GM23338 (cell line): Measurements from ENCODE around the gene NFIA. TPM values are rescaled to one million over a fixed set of nuclear protein-coding genes. Genes with fewer than 3 reads are reported as not detected.

Experiments used
- ATAC-seq: fragments of 200-7000 bp; cut with Tn5 transposase; 3 replicates; pipeline ENCODE4 v1.9.1; 2020
- DNase-seq: peaks from one replicate; pipeline ENCODE4 v3.0.0-alpha.2; 2015; ENCODE audit warnings: low spot score
- H2AFZ ChIP-seq: fragments of 200-600 bp; sonication (generic); 2 replicates; pipeline ENCODE4 v1.8.0; 2016; ENCODE audit warnings: antibody characterized with exemption, mild to moderate bottlenecking, moderate library complexity
- H3F3A ChIP-seq: fragments of 200-600 bp; sonication (generic); replicated peaks from 2 replicates; pipeline ENCODE4 v1.8.0; 2017; ENCODE audit warnings: antibody characterized with exemption, mixed run types, low read depth
- H3K27ac ChIP-seq: fragments of 200-600 bp; sonication (generic); 2 replicates; pipeline ENCODE4 v1.6.1; 2016; ENCODE audit warnings: low read depth
- H3K27me3 ChIP-seq: fragments of 200-600 bp; sonication (generic); 2 replicates; pipeline ENCODE4 v1.8.0; 2016; ENCODE audit warnings: mild to moderate bottlenecking, mixed run types, moderate library complexity; ENCODE audit not compliant: insufficient read depth
- H3K36me3 ChIP-seq: fragments of 200-600 bp; sonication (generic); 2 replicates; pipeline ENCODE4 v1.8.0; 2016; ENCODE audit warnings: mild to moderate bottlenecking; ENCODE audit not compliant: insufficient read depth
- H3K4me1 ChIP-seq: fragments of 200-600 bp; sonication (generic); 2 replicates; pipeline ENCODE4 v1.8.0; 2016; ENCODE audit warnings: mild to moderate bottlenecking, moderate library complexity; ENCODE audit not compliant: insufficient read depth
- H3K4me2 ChIP-seq: fragments of 200-600 bp; sonication (generic); 2 replicates; pipeline ENCODE4 v1.7.1; 2017; ENCODE audit warnings: mixed run types
- H3K4me3 ChIP-seq: fragments of 200-600 bp; sonication (generic); 2 replicates; pipeline ENCODE4 v1.6.1; 2016; ENCODE audit warnings: mixed run types
- H3K79me2 ChIP-seq: fragments of 200-600 bp; sonication (generic); replicated peaks from 2 replicates; pipeline ENCODE4 v1.8.0; 2017; ENCODE audit warnings: mild to moderate bottlenecking; ENCODE audit not compliant: insufficient read depth
- H3K9me2 ChIP-seq: fragments of 200-600 bp; sonication (generic); 2 replicates; pipeline ENCODE4 v1.8.0; 2017; ENCODE audit not compliant: insufficient read depth
- H4K20me1 ChIP-seq: fragments of 200-600 bp; sonication (generic); replicated peaks from 2 replicates; pipeline ENCODE4 v1.8.0; 2017; ENCODE audit warnings: mild to moderate bottlenecking; ENCODE audit not compliant: insufficient read depth
- H3K27ac Mint-ChIP-seq: 2 replicates; pipeline ENCODE4 v1.8.0; 2020; ENCODE audit warnings: inconsistent platforms, mild to moderate bottlenecking, moderate library complexity, mixed read lengths
- H3K27me3 Mint-ChIP-seq: 3 replicates; pipeline ENCODE4 v1.8.0; 2022; ENCODE audit warnings: low read depth, mild to moderate bottlenecking, moderate library complexity, mixed read lengths, inconsistent platforms; ENCODE audit not compliant: insufficient read depth, poor library complexity
- H3K36me3 Mint-ChIP-seq: 3 replicates; pipeline ENCODE4 v1.8.0; 2021; ENCODE audit warnings: low read depth, mild to moderate bottlenecking, inconsistent platforms, moderate library complexity, mixed read lengths
- H3K4me1 Mint-ChIP-seq: 3 replicates; pipeline ENCODE4 v1.8.0; 2020; ENCODE audit warnings: mild to moderate bottlenecking, inconsistent platforms, mixed read lengths
- H3K4me3 Mint-ChIP-seq: 3 replicates; pipeline ENCODE4 v1.8.0; 2021; ENCODE audit warnings: moderate library complexity, mild to moderate bottlenecking, inconsistent platforms, mixed read lengths
- H3K9me3 Mint-ChIP-seq: 3 replicates; pipeline ENCODE4 v1.8.0; 2020; ENCODE audit warnings: moderate library complexity, mild to moderate bottlenecking, inconsistent platforms, mixed read lengths
- CREB1 ChIP-seq: fragments of 250-450 bp; sonication (Bioruptor Pico); IDR thresholded peaks from 2 replicates; pipeline ENCODE4 v1.5.0; 2020; ENCODE audit warnings: low read depth, mild to moderate bottlenecking, moderate library complexity
- EZH2 ChIP-seq: fragments of 200-600 bp; sonication (generic); IDR thresholded peaks from one replicate; pipeline ENCODE4 v1.8.0; 2017; ENCODE audit warnings: antibody characterized with exemption, mild to moderate bottlenecking, low read depth; ENCODE audit not compliant: unreplicated experiment
- EZH2phosphoT487 ChIP-seq: fragments of 200-600 bp; sonication (generic); IDR thresholded peaks from one replicate; pipeline ENCODE4 v1.8.1; 2018; ENCODE audit warnings: antibody characterized with exemption; ENCODE audit not compliant: unreplicated experiment
- JUNB ChIP-seq: IDR thresholded peaks from one replicate; pipeline ENCODE4 v1.6.1; 2016; ENCODE audit warnings: antibody characterized with exemption; ENCODE audit not compliant: unreplicated experiment
- NANOG ChIP-seq: IDR thresholded peaks from 2 replicates; pipeline ENCODE4 v1.6.1; 2016; ENCODE audit warnings: antibody characterized with exemption, borderline replicate concordance
- POLR2AphosphoS5 ChIP-seq: IDR thresholded peaks from 2 replicates; pipeline ENCODE4 v1.6.1; 2016; ENCODE audit warnings: antibody characterized with exemption, low read depth
- STAT1 ChIP-seq: IDR thresholded peaks from one replicate; pipeline ENCODE4 v1.6.1; 2016; ENCODE audit warnings: antibody characterized with exemption; ENCODE audit not compliant: unreplicated experiment
- ZNF114 ChIP-seq: fragments of 250-450 bp; sonication (Bioruptor Pico); IDR thresholded peaks from 2 replicates; pipeline ENCODE4 v1.5.0; 2020; ENCODE audit warnings: mild to moderate bottlenecking, moderate library complexity
- ZNF331 ChIP-seq: fragments of 250-450 bp; sonication (Bioruptor Pico); IDR thresholded peaks from 2 replicates; pipeline ENCODE4 v1.5.0; 2020; ENCODE audit warnings: low read depth, mild to moderate bottlenecking, moderate library complexity
- polyA plus RNA-seq: library from polyadenylated mRNA; unstranded; fragments of >200 nt; fragmentation: Nextera tagmentation; extraction: Ambion mirVana; gene quantifications from 2 replicates; pipeline ENCODE4 v1.2.1, GENCODE V29; 2016
- total RNA-seq: library from RNA; depleted of rRNA; stranded (reverse); fragments of >200 nt; shearing (Covaris generic); gene quantifications from 2 replicates; pipeline ENCODE4 v1.2.3, GENCODE V29; 2014
- TF ChIP-seq, protein P1 (sequence below): IDR thresholded peaks from 2 replicates; pipeline ENCODE4 v1.6.1; 2016; ENCODE audit warnings: antibody characterized with exemption
- TF ChIP-seq, protein P2 (sequence below): IDR thresholded peaks from one replicate; pipeline ENCODE4 v1.6.1; 2018; ENCODE audit warnings: antibody characterized with exemption; ENCODE audit not compliant: unreplicated experiment
- TF ChIP-seq, protein P3 (sequence below): fragments of 250-450 bp; sonication (Bioruptor Pico); IDR thresholded peaks from 2 replicates; pipeline ENCODE4 v1.5.0; 2020; ENCODE audit warnings: mild to moderate bottlenecking, moderate library complexity
- TF ChIP-seq, protein P4 (sequence below), 2 experiments: fragments of 200-600 bp in 1 of 2; sonication (generic) in 1 of 2; conservative IDR thresholded peaks; 2 replicates each; pipeline versions ENCODE4 v1.5.1 to v1.6.1; 2016 to 2017; ENCODE audit warnings: antibody characterized with exemption in 2 of 2, low read depth in 2 of 2, mild to moderate bottlenecking in 2 of 2, moderate library complexity in 1 of 2

NFIA gene
- total and polyA plus RNA-seq, 2 experiments from 2014 or later: 0.97 to 2.3 TPM

DNA sequence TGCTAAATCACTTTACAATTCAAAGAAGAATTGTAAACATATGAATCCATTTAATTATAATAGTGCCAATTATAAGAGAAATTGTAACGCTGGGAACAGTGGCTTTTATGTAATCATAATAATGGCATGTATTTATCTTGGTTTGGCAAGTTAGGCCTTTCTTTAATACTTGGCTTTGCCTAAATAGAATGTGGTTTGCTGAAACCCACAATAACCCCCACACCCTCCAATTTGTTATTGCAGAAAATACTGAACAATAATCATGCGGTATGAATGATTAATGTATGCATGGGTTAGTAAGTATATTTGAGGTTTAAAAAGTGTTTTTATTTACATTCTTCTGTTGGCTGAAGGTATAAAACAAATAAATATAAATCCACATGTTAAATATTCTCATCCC, 138.2 kb downstream of the NFIA start:
- Histone ChIP-seq H3K36me3 (no peaks in the 10 kb centered on the region), H4K20me1 (no peaks in the 10 kb centered on the region), H3K9me2 (no peaks in the 10 kb centered on the region), H3K27me3 (no peaks in the 10 kb centered on the region), H3F3A (no peaks in the 10 kb centered on the region), H3K79me2 (no peaks in the 10 kb centered on the region), H3K4me3 (no peak overlapping the region), H3K27ac (no peak overlapping the region), H3K4me2 (no peak overlapping the region), H3K4me1 (peaks cover 4% of the 10 kb centered on the region; the same call in 1 of the 2 replicates), H2AFZ (no peak overlapping the region)
- TF ChIP-seq STAT1: no peak
- no peak for TF ChIP-seq CREB1 (CRISPR knock-in tag)
- TF ChIP-seq, protein P1, sequence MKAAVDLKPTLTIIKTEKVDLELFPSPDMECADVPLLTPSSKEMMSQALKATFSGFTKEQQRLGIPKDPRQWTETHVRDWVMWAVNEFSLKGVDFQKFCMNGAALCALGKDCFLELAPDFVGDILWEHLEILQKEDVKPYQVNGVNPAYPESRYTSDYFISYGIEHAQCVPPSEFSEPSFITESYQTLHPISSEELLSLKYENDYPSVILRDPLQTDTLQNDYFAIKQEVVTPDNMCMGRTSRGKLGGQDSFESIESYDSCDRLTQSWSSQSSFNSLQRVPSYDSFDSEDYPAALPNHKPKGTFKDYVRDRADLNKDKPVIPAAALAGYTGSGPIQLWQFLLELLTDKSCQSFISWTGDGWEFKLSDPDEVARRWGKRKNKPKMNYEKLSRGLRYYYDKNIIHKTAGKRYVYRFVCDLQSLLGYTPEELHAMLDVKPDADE: no peak
- TF ChIP-seq JUNB: no peak
- no peak for TF ChIP-seq ZNF331 (CRISPR knock-in tag)
- TF ChIP-seq NANOG: no peak
- no peak for TF ChIP-seq ZNF114
- TF ChIP-seq POLR2AphosphoS5: no peak
- no peak for TF ChIP-seq EZH2
- TF ChIP-seq, protein P2, sequence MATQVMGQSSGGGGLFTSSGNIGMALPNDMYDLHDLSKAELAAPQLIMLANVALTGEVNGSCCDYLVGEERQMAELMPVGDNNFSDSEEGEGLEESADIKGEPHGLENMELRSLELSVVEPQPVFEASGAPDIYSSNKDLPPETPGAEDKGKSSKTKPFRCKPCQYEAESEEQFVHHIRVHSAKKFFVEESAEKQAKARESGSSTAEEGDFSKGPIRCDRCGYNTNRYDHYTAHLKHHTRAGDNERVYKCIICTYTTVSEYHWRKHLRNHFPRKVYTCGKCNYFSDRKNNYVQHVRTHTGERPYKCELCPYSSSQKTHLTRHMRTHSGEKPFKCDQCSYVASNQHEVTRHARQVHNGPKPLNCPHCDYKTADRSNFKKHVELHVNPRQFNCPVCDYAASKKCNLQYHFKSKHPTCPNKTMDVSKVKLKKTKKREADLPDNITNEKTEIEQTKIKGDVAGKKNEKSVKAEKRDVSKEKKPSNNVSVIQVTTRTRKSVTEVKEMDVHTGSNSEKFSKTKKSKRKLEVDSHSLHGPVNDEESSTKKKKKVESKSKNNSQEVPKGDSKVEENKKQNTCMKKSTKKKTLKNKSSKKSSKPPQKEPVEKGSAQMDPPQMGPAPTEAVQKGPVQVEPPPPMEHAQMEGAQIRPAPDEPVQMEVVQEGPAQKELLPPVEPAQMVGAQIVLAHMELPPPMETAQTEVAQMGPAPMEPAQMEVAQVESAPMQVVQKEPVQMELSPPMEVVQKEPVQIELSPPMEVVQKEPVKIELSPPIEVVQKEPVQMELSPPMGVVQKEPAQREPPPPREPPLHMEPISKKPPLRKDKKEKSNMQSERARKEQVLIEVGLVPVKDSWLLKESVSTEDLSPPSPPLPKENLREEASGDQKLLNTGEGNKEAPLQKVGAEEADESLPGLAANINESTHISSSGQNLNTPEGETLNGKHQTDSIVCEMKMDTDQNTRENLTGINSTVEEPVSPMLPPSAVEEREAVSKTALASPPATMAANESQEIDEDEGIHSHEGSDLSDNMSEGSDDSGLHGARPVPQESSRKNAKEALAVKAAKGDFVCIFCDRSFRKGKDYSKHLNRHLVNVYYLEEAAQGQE: no peak
- TF ChIP-seq, protein P3, sequence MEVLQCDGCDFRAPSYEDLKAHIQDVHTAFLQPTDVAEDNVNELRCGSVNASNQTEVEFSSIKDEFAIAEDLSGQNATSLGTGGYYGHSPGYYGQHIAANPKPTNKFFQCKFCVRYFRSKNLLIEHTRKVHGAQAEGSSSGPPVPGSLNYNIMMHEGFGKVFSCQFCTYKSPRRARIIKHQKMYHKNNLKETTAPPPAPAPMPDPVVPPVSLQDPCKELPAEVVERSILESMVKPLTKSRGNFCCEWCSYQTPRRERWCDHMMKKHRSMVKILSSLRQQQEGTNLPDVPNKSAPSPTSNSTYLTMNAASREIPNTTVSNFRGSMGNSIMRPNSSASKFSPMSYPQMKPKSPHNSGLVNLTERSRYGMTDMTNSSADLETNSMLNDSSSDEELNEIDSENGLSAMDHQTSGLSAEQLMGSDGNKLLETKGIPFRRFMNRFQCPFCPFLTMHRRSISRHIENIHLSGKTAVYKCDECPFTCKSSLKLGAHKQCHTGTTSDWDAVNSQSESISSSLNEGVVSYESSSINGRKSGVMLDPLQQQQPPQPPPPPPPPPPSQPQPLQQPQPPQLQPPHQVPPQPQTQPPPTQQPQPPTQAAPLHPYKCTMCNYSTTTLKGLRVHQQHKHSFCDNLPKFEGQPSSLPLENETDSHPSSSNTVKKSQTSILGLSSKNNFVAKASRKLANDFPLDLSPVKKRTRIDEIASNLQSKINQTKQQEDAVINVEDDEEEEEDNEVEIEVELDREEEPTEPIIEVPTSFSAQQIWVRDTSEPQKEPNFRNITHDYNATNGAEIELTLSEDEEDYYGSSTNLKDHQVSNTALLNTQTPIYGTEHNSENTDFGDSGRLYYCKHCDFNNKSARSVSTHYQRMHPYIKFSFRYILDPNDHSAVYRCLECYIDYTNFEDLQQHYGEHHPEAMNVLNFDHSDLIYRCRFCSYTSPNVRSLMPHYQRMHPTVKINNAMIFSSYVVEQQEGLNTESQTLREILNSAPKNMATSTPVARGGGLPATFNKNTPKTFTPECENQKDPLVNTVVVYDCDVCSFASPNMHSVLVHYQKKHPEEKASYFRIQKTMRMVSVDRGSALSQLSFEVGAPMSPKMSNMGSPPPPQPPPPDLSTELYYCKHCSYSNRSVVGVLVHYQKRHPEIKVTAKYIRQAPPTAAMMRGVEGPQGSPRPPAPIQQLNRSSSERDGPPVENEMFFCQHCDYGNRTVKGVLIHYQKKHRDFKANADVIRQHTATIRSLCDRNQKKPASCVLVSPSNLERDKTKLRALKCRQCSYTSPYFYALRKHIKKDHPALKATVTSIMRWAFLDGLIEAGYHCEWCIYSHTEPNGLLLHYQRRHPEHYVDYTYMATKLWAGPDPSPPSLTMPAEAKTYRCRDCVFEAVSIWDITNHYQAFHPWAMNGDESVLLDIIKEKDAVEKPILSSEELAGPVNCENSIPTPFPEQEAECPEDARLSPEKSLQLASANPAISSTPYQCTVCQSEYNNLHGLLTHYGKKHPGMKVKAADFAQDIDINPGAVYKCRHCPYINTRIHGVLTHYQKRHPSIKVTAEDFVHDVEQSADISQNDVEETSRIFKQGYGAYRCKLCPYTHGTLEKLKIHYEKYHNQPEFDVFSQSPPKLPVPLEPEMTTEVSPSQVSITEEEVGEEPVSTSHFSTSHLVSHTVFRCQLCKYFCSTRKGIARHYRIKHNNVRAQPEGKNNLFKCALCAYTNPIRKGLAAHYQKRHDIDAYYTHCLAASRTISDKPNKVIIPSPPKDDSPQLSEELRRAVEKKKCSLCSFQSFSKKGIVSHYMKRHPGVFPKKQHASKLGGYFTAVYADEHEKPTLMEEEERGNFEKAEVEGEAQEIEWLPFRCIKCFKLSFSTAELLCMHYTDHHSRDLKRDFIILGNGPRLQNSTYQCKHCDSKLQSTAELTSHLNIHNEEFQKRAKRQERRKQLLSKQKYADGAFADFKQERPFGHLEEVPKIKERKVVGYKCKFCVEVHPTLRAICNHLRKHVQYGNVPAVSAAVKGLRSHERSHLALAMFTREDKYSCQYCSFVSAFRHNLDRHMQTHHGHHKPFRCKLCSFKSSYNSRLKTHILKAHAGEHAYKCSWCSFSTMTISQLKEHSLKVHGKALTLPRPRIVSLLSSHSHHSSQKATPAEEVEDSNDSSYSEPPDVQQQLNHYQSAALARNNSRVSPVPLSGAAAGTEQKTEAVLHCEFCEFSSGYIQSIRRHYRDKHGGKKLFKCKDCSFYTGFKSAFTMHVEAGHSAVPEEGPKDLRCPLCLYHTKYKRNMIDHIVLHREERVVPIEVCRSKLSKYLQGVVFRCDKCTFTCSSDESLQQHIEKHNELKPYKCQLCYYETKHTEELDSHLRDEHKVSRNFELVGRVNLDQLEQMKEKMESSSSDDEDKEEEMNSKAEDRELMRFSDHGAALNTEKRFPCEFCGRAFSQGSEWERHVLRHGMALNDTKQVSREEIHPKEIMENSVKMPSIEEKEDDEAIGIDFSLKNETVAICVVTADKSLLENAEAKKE: no peak
- no peak for TF ChIP-seq EZH2phosphoT487
- TF ChIP-seq, protein P4, sequence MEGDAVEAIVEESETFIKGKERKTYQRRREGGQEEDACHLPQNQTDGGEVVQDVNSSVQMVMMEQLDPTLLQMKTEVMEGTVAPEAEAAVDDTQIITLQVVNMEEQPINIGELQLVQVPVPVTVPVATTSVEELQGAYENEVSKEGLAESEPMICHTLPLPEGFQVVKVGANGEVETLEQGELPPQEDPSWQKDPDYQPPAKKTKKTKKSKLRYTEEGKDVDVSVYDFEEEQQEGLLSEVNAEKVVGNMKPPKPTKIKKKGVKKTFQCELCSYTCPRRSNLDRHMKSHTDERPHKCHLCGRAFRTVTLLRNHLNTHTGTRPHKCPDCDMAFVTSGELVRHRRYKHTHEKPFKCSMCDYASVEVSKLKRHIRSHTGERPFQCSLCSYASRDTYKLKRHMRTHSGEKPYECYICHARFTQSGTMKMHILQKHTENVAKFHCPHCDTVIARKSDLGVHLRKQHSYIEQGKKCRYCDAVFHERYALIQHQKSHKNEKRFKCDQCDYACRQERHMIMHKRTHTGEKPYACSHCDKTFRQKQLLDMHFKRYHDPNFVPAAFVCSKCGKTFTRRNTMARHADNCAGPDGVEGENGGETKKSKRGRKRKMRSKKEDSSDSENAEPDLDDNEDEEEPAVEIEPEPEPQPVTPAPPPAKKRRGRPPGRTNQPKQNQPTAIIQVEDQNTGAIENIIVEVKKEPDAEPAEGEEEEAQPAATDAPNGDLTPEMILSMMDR (conservative IDR thresholded peaks at IDR 0.05; ENCODE audit: low read depth in 2 of 2): no peak
- Mint-ChIP-seq H3K27me3 (peaks cover 3% of the 10 kb centered on the region), H3K36me3 (no peaks in the 10 kb centered on the region), H3K4me3 (no peak overlapping the region), H3K4me1 (peaks cover 11% of the 10 kb centered on the region), H3K9me3 (no peaks in the 10 kb centered on the region), H3K27ac (no peak overlapping the region)
- ATAC-seq (no peak), DNase-seq (no peak)
